Neuronal stem cell (in vitro differentiated cells): ENCODE data around the gene SP140.

Experiments
- DNase-seq: peaks from one replicate; pipeline ENCODE4 v3.0.0-alpha.2; 2013; ENCODE audit warnings: low spot score
- H2AFZ ChIP-seq: one replicate; pipeline ENCODE4 v1.6.1; 2013; ENCODE audit warnings: mild to moderate bottlenecking, low read length, inconsistent platforms
- H2AK5ac ChIP-seq: 2 replicates; pipeline ENCODE4 v1.6.1; 2013; ENCODE audit warnings: low read depth, mild to moderate bottlenecking, inconsistent platforms, low read length, moderate library complexity, mixed read lengths
- H2BK120ac ChIP-seq: 2 replicates; pipeline ENCODE4 v1.6.1; 2013; ENCODE audit warnings: low read depth, mild to moderate bottlenecking, inconsistent platforms, low read length, moderate library complexity, mixed read lengths
- H2BK12ac ChIP-seq: one replicate; pipeline ENCODE4 v1.6.1; 2013; ENCODE audit warnings: low read length, inconsistent platforms
- H2BK15ac ChIP-seq: 2 replicates; pipeline ENCODE4 v1.6.1; 2013; ENCODE audit warnings: mild to moderate bottlenecking, low read length, inconsistent platforms, mixed read lengths
- H2BK5ac ChIP-seq: one replicate; pipeline ENCODE4 v1.6.1; 2013; ENCODE audit warnings: inconsistent platforms, mild to moderate bottlenecking, low read length, moderate library complexity
- H3K14ac ChIP-seq: one replicate; pipeline ENCODE4 v1.6.1; 2013; ENCODE audit warnings: low read length, inconsistent platforms
- H3K18ac ChIP-seq: 2 replicates; pipeline ENCODE4 v1.6.1; 2013; ENCODE audit warnings: low read length, inconsistent platforms
- H3K23ac ChIP-seq: 2 replicates; pipeline ENCODE4 v1.6.1; 2013; ENCODE audit warnings: low read depth, mild to moderate bottlenecking, mixed read lengths, low read length, inconsistent platforms; ENCODE audit not compliant: poor library complexity
- H3K27ac ChIP-seq: replicated peaks from 3 replicates; pipeline ENCODE4 v1.5.1; 2013; ENCODE audit warnings: low read length, inconsistent platforms
- H3K27me3 ChIP-seq, 3 experiments: 2 replicates each; pipeline ENCODE4 v1.6.1; 2013; ENCODE audit warnings: low read length in 3 of 3, mild to moderate bottlenecking in 2 of 3, inconsistent platforms in 1 of 3, low read depth in 1 of 3, mixed read lengths in 1 of 3, moderate library complexity in 1 of 3; ENCODE audit not compliant: control insufficient read depth in 3 of 3, insufficient read depth in 3 of 3
- H3K36me3 ChIP-seq, 2 donors: replicated peaks in 1 of 2; 2 replicates each; pipeline ENCODE4 v1.6.1; 2013; ENCODE audit warnings: low read length in 2 of 2; ENCODE audit not compliant: control insufficient read depth in 2 of 2, insufficient read depth in 2 of 2
- H3K4ac ChIP-seq: 2 replicates; pipeline ENCODE4 v1.6.1; 2013; ENCODE audit warnings: inconsistent platforms, mild to moderate bottlenecking, low read length, moderate library complexity
- H3K4me1 ChIP-seq, 2 donors: 1 replicate in 1 of 2; 2 replicates in 1 of 2; pipeline ENCODE4 v1.6.1; 2013; ENCODE audit warnings: low read length in 2 of 2, low read depth in 1 of 2; ENCODE audit not compliant: control insufficient read depth in 2 of 2, insufficient read depth in 1 of 2
- H3K4me2 ChIP-seq: one replicate; pipeline ENCODE4 v1.6.1; 2013; ENCODE audit warnings: mild to moderate bottlenecking, low read length, inconsistent platforms; ENCODE audit not compliant: insufficient read depth, poor library complexity, severe bottlenecking
- H3K4me3 ChIP-seq, 2 donors: 2 replicates each; pipeline ENCODE4 v1.5.1; 2013; ENCODE audit warnings: low read length in 2 of 2, mild to moderate bottlenecking in 2 of 2, inconsistent platforms in 1 of 2, moderate library complexity in 1 of 2
- H3K79me1 ChIP-seq: one replicate; pipeline ENCODE4 v1.6.1; 2013; ENCODE audit warnings: low read depth, mild to moderate bottlenecking, inconsistent platforms, low read length, moderate library complexity
- H3K9ac ChIP-seq: one replicate; pipeline ENCODE4 v1.6.1; 2013; ENCODE audit warnings: mild to moderate bottlenecking, low read depth, low read length, inconsistent platforms; ENCODE audit not compliant: poor library complexity
- H3K9me3 ChIP-seq, 2 donors: replicated peaks in 1 of 2; 2 replicates each; pipeline versions ENCODE3 to v1.6.1; 2013; ENCODE audit warnings: low read length in 2 of 2, mild to moderate bottlenecking in 2 of 2, inconsistent platforms in 1 of 2, low read depth in 1 of 2, mixed read lengths in 1 of 2, moderate library complexity in 1 of 2; ENCODE audit not compliant: control insufficient read depth in 2 of 2, insufficient read depth in 1 of 2
- H4K8ac ChIP-seq: one replicate; pipeline ENCODE4 v1.6.1; 2013; ENCODE audit warnings: low read depth, mild to moderate bottlenecking, inconsistent platforms, low read length, moderate library complexity
- H4K91ac ChIP-seq: one replicate; pipeline ENCODE4 v1.6.1; 2013; ENCODE audit warnings: low read length, low read depth, mild to moderate bottlenecking, inconsistent platforms; ENCODE audit not compliant: poor library complexity
- WGBS, 2 donors: extraction: QIAGEN DNeasy Blood & Tissue Kit; methylation state at CpG; one replicate each; pipeline ENCODE4 v1.1.7; 2013; ENCODE audit warnings: missing lambda C conversion rate in 2 of 2, mixed read lengths in 1 of 2; ENCODE audit not compliant: insufficient read length in 2 of 2, insufficient replicate concordance in 1 of 2; ENCODE audit errors: extremely low coverage in 2 of 2; 5-methylcytosine and 5-hydroxymethylcytosine counted together

The SP140 gene

DNA sequence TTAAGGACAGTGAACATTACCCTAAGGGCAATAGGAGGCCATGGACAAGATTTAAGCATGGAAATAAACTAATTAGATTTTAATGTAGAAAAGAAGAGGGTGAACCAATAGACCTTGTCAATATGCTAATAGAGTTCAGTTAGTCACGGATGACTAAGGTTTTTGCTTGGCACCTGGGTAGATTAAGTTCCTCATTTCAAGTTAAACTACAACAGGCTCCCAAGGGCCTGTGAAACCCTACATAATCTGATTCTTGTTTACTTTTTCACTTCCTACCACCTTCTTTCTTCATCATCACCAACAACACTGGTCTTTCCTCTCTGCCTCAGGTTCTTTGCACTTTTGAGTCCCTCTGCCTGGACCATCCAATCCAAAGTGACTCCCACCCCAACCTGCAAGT is 20.5 kb upstream of the SP140 start:
- peaks cover 0 to 3% of the 10 kb centered on the region in 2 donors for H3K9me3 ChIP-seq
- H2BK120ac ChIP-seq: no peak overlapping the region
- H3K9ac ChIP-seq: no peak overlapping the region
- no peak overlapping the region for H4K91ac ChIP-seq
- no peak overlapping the region for H3K4me2 ChIP-seq
- no CpG with 5 or more reads among the region's 1 CpG for WGBS, 2 donors
- H2BK5ac ChIP-seq: no peak overlapping the region
- no peak overlapping the region for H3K18ac ChIP-seq
- H2AFZ ChIP-seq: no peak overlapping the region
- no peaks in the 10 kb centered on the region for H3K79me1 ChIP-seq
- no peak for DNase-seq
- no peak overlapping the region for H3K4me3 ChIP-seq
- H3K36me3 ChIP-seq: no peaks in the 10 kb centered on the region
- no peak overlapping the region for H2AK5ac ChIP-seq
- no peak overlapping the region for H2BK12ac ChIP-seq
- H3K23ac ChIP-seq: no peak overlapping the region
- H3K14ac ChIP-seq: no peak overlapping the region
- H3K27me3 ChIP-seq: no peaks in the 10 kb centered on the region
- H3K4me1 ChIP-seq: no peaks in the 10 kb centered on the region
- no peak overlapping the region for H4K8ac ChIP-seq
- H3K4ac ChIP-seq: no peak overlapping the region
- no peak overlapping the region for H3K27ac ChIP-seq
- H2BK15ac ChIP-seq: no peak overlapping the region

DNA sequence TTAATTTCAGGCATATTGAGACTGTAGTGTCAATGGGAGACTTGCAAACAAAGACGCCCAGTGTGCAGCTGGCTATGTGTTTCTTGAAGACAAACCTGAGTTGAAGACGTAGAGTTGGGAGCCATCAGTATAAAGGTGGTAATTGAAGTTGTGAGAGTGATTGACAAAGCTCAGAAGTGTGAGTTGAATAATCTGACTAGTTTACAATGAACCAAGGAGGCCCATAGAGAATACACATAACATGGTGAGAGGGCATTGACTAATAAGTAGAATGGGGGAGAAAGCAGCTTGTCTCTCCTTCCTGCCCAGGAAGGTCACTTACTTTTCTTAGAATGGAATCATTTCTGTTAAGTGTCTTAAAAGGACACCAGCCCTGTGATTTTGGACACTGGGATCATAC is 19.8 kb upstream of the SP140 start:
- Histone ChIP-seq H3K9me3 (peaks cover 0 to 3% of the 10 kb centered on the region in 2 donors), H2AFZ (no peak overlapping the region), H4K91ac (no peak overlapping the region), H3K23ac (no peak overlapping the region), H2BK15ac (no peak overlapping the region), H3K18ac (no peak overlapping the region), H3K4me1 (no peaks in the 10 kb centered on the region), H3K27ac (no peak overlapping the region), H3K9ac (no peak overlapping the region), H2BK5ac (no peak overlapping the region), H2BK12ac (no peak overlapping the region), H3K4me3 (no peak overlapping the region), H2BK120ac (no peak overlapping the region), H3K36me3 (no peaks in the 10 kb centered on the region), H3K4me2 (no peak overlapping the region), H3K14ac (no peak overlapping the region), H2AK5ac (no peak overlapping the region), H3K4ac (no peak overlapping the region), H3K79me1 (no peaks in the 10 kb centered on the region), H4K8ac (no peak overlapping the region), H3K27me3 (no peaks in the 10 kb centered on the region)
- whole genome bisulfite sequencing, 2 donors: no CpG with 5 or more reads among the region's 2 CpGs
- no peak for DNase-seq

DNA sequence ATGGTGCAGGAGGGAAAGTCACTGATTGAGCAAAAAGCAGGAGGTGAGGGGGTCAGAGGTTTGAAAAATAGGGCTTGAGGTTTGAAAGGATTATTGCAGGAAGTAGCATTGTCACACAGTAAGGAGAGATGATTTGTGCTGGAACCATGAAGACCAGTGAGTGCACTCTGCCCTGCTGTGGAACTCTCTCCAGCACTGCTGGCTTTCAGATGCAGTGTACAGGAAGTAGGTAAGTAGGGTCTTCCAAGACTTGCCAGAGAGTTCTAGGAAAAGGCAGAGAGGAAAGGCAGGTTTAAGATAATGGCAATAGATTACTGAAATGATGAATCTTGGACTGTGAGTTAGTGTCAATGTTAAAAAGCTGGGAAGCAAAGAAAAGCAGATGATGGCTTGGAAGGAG is 17.0 kb upstream of the SP140 start:
- Histone ChIP-seq H2BK120ac (no peak overlapping the region), H3K23ac (no peak overlapping the region), H3K4me2 (no peak overlapping the region), H4K91ac (no peak overlapping the region), H2AK5ac (no peak overlapping the region), H3K4ac (no peak overlapping the region), H3K27ac (no peak overlapping the region), H3K18ac (no peak overlapping the region), H2BK5ac (no peak overlapping the region), H3K27me3 (no peaks in the 10 kb centered on the region), H3K36me3 (no peaks in the 10 kb centered on the region), H3K9ac (no peak overlapping the region), H2BK12ac (no peak overlapping the region), H3K14ac (no peak overlapping the region), H4K8ac (no peak overlapping the region), H3K79me1 (no peaks in the 10 kb centered on the region), H3K4me1 (no peaks in the 10 kb centered on the region), H3K4me3 (no peak overlapping the region), H2BK15ac (no peak overlapping the region), H2AFZ (no peak overlapping the region), H3K9me3 (no peaks in the 10 kb centered on the region)
- no peak for DNase-seq

DNA sequence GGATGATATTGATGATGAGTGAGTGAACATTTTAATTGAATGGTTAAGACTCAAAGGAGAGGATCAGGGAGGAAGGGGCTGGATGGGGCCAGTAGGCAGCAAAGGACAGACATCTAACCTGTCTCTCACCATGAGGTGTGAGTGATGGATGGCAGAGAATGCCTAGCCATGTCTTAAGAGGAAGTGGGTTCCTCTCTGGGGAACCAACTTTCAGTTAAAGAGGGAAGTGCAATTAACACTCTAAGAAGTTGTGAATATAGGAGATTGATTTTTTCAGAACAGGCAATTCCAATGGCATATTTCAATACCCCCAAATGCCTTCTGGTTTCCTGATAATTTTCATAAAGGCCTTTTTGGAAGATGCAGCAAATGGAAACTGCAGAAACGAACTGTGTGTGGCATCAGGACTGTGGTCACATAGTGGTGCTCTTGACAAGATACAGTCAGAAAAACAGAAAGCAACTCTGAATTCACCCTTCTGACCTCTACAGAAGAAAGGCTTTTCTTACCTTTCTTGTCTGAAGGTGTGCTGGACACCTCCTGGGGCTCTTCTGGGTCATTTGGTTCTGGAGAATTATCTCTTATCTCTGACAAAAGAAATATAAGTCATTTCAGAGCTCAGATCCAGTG is 16.0 kb upstream of the SP140 start:
- H2AK5ac ChIP-seq: no peak overlapping the region
- no peak overlapping the region for H4K8ac ChIP-seq
- no peak overlapping the region for H3K27ac ChIP-seq
- no peak overlapping the region for H2AFZ ChIP-seq
- H4K91ac ChIP-seq: no peak overlapping the region
- no peak overlapping the region for H3K4ac ChIP-seq
- H3K14ac ChIP-seq: no peak overlapping the region
- no peaks in the 10 kb centered on the region for H3K4me1 ChIP-seq
- no peak overlapping the region for H2BK15ac ChIP-seq
- H3K23ac ChIP-seq: no peak overlapping the region
- no peak overlapping the region for H3K9ac ChIP-seq
- H3K18ac ChIP-seq: no peak overlapping the region
- H2BK12ac ChIP-seq: no peak overlapping the region
- H2BK5ac ChIP-seq: no peak overlapping the region
- H3K27me3 ChIP-seq: no peaks in the 10 kb centered on the region
- WGBS, 2 donors: no CpG with 5 or more reads among the region's 1 CpG
- H3K4me3 ChIP-seq: no peak overlapping the region
- no peak overlapping the region for H3K4me2 ChIP-seq
- no peak overlapping the region for H2BK120ac ChIP-seq
- no peaks in the 10 kb centered on the region for H3K79me1 ChIP-seq
- H3K36me3 ChIP-seq: no peaks in the 10 kb centered on the region
- no peak for DNase-seq
- no peaks in the 10 kb centered on the region for H3K9me3 ChIP-seq
